Cerebellar nuclear complex (tissue), 1 donor: ENCODE results near the gene SF3A2.

ENCODE experiments used
- DNase-seq, 2 experiments: peaks; one replicate each; lab custom pipeline; 2025; lab: John Stamatoyannopoulos, UW

Gene SF3A2

DNA sequence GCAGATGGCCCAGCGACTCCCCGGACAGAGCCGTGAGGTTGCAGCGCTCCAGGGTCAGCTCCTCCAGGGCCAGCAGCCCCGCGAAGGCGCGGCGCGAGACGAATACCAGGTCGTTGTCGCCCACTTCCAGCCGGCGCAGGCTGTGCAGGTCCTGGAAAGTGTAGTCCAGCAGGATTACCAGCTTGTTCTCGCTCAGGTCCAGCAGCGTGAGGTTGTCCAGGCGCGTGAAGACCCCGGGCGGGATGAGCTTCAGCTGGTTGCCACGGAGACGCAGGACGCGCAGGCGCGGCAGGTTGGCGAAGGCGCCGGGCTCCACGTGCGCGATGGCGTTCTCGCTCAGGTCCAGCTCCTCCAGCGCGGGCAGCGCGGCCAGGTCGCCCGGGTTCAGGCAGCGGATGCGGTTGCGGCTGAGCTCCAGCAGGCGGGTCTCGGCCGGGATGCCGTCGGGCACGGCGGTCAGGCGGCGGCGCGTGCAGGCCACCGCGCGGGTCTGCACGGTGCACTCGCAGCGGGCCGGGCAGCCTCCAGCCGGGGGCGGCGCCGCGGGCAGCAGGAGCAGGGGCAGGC, 54.6 kb downstream of the SF3A2 start:
- DNase-seq, result no peak

DNA sequence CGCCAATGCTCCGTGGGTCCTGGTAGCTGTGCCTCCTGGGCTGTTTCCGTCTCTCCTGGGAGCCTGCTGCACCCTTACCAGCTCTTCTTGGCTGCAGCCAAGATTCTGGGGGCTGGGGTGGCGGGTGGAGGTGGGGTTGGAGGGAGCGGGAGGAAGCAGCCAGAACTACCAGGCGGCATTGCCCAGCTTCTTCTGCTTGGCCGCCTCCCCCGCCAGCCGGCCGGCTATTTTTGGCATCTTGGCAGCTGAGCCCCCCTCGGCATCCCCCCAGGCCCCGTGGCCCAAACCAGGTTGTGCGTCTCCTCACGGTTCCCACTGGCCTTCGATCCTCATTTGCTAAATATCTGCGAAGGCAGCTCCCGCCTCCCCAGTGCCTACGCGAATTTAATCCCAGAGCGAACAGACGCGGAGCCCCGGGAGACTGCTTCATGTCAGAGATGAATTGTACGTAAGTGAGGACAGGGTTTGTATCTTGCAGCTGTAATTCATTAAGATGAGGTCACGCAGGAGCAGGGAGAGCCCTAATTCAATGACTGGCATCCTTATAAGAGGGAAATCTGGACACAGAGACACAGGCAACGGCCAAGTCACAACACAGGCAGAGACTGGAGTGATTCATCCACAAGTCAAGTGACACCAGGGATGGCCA, 58.2 kb downstream of the SF3A2 start:
- DNase-seq, result no peak

DNA sequence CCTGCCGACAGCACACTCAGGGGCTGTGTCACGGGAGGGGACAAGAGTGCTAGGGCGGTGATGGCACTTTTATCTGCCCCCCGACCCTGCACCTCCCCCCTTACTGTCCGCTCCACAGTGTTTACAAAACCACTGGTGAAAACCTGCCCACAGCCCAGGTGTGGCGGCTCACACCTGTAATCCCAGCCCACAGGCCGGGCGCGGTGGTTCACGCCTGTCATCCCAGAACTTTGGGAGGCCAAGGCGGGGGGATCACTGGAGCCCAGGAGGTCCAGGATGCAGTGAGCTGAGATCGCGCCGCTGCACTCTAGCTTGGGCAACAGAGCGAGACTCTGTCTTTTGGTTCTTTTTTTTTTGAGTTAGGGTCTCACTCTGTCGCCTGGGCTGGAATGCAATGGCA, 59.5 kb downstream of the SF3A2 start:
- DNase-seq, result no peak
